GM19463 (cell line): Measurements from ENCODE around the gene ARSB.
A peak's percentile ranks its signal among the peaks of the same experiment; 100 is the strongest.
"Not testable (repeated sequence)": the region's sequence is repeated elsewhere in the genome, so short reads cannot be mapped to it uniquely, and the experiment has no call there.

Experiments
- ATAC-seq: cut with Tn5 transposase; IDR thresholded peaks from one replicate; pipeline ENCODE4 v1.9.1; 2021; ENCODE audit warnings: mild to moderate bottlenecking, moderate library complexity; ENCODE audit not compliant: unreplicated experiment

The ARSB gene

GRCh38 chr5:78758169-78758839, 226.8 kb downstream of the ARSB start:
- peak; percentile 58 for ATAC-seq

DNA sequence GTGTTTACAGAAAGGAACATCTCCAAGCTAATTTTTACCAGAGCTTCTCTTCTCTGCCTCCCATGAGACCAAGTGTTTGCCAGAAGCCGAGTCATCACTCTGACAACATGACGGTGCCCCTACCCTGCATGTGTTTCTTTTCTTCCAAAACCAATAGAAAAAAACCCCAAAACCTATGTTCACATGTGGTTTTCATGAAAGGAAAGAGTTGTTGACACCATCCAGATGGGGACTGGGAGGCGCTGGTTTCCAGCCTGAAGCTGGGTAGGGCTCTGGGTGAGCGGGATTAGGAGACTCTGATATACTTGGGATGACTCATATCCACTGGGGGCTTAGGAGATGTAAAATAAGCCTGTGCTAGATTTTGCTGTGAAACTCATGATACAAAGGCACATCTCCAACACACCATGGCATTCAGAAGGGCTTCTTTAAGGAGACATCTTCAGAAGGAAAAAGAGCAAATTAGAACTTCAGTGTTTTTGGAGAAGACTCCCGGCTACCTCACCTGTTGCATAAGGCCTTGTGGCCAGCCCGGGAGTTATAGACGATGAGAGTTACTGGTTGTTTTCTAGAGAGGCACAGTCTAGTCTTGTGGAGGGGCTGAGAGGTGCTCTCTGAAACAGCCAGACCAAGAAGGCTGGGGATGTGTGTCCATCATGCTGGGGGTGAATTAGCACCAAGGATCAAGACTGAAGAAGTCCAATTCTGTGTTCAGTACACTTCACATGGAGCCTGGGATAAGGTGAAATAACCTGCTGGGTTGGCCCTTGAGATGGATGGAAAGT, 227.6 kb downstream of the ARSB start:
- ATAC-seq: peak; percentile 56

DNA sequence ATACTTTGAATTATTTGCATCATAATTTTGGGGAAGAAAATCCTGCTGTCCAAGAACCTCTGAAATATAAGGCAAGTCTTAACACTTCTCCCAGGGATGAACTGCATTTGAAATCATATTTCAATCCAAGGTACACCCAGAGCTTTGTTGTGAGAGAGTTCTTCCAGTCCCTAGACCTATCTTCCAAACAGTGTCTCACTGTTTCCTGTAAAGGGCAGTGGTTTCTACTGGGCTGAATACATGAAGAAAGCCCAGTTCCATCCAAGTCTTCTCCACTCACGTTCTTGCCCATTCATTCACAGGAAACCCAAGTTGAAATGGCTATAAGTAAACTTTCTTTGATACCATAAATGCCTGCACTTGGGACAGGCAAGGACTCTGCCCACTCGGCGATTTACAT, 228.3 kb downstream of the ARSB start:
- ATAC-seq: no peak

DNA sequence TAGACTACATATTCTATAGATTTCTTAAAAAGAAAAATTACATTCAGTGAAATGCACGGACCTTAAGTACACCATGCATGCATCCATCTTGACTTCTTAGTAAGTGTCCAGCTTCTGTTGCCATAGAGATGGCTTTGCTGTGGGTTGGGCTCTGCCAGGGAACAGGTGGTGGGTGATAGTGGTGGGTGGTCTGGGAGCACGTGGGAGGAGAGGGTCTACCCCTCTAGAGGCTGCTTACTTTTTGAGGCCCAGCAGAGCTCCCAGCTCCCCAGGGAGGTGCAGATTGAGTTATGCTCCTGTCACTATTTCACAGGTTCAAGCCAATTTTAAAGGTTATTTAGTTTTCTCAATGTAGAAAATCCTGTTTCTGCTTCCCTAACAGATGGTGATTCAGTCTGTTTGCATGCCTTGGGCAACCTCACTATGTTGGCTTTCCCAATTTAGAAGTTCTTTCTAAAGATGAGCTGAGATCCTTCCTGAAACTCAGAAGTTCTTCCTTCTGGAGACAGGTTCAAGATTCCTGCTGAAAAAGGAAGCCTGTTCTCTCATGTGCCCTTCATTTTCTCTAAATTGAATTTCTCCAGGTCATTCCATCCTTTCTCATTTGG, 229.2 kb downstream of the ARSB start:
- ATAC-seq: no peak

DNA sequence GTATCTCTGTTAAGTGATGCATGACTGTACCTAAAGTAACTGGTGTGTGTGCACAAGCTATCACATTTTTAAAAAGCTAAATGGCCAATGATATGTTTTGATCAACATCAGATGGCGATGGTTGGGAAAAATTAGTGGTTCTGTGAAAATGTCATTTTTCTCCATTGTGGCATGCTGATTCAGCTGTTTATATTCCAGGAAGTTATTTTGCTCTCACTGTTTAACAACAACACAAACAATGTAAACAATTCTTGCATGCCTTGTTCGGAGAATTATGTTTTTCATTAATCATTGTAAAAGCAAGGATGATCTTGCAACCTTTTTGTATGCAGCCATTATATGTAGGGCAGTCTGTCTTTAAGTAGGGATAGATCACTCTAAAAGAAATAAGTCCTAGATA, 230.5 kb downstream of the ARSB start:
- no peak for ATAC-seq

DNA sequence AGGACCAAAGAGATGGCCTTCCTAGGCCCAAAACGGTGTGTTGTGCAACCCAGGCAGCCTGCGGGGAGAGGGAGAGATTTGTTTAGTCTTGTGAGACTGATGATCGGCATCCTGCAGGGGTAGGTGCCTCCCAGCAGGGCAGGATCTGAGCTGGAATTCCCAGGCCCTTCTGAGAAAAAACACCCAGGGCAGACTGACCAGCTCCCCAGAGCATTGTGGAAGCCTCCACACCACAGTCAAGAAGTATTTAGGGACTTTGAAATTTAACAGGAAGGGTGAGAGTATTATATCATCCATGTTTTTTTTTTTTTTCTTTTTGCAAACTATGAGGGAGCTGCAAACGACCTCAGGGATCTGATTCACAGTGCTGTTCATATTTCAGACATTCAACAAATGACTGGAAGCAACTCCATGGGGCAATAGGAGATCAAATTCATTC, 232.0 kb downstream of the ARSB start:
- no peak for ATAC-seq

DNA sequence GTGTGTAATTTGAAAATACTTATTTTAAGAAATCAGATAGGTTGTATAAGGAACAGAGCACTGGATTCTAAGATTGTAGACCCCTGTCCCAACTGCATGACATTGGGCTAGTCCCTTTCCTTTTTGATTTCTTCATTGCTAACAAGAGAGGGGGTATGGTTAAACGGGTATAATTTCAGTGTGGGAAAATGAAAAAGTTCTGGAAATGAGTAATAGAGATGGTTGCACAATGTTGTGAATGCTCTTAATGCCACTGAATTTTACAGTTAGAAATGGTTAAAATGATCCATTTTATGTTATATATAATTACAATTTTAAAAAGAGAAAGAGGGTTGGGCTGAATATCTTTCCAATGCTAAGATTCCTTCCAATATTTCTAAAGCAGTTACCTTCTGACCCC, 233.2 kb downstream of the ARSB start:
- no peak for ATAC-seq

GRCh38 chr5:78750281-78750680, 234.8 kb downstream of the ARSB start:
- ATAC-seq: no peak

DNA sequence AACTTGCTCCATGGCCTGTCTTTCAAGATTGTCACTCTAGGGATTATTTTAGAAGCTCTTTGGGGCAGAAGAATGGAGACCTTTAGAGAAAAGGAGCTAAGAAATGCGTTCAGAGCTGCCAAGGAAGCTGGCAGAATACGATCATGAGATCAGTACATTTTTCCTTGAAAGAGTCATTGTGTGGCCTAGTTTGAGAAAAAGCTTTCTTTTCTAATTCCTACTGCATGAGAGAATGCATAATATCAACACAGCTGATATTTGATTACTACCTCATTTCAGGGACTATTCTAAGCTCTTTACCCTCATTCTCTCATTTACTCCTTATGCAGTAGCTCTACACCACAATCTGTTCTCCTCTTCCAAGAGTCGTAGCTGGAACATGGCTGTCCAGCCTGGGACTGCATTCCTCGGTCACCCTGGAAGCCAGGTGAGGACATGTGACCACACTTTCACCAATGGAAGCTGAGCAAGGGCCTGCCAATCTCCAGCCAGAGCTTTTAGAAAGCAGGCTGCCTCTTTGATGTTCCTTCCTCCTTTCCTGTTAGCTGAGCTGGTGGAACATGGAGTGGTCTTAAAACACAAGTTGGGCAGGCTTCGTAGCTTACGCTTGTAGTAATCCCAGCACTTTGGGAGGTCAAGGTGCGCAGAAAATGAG, 237.3 kb downstream of the ARSB start:
- ATAC-seq: no peak

- no peak for ATAC-seq
Observed at GRCh38 chr5:78747055-78747454, 238.1 kb downstream of the ARSB start.

DNA sequence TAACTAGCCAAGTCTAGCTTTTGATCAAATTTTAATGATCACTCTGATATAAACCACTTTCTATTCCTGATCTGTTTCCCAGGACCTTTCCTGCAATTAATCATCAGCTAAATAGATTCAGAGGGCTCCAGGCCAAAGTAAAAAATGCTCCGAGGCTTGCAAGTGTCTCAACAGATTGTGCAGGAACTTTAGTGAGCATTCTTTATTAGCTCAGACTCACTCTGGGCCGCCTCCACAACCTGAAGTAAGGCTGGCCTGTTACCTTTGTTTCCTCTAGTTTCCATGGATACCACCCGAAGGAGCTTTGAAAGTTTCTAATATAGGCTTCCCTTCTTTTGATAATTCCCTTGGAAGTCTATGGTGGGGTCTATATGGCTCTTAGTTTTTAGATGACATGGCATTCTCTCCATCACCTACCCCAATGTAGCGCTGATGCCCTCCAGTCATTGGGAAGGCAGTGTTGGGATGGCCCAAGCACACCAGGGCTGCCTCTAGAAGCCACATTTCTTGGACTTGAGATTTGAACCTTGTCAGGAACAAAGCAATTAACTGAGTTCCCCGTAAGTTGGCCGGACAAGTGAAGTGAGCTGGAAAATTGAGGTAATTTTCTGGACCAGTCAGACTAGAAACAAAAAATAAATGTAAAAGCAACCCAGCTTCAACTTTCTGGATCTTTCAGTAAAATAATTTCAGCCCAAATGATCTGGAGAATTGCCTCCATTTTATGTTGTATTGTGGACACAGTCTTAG, 238.9 kb downstream of the ARSB start:
- no peak for ATAC-seq

DNA sequence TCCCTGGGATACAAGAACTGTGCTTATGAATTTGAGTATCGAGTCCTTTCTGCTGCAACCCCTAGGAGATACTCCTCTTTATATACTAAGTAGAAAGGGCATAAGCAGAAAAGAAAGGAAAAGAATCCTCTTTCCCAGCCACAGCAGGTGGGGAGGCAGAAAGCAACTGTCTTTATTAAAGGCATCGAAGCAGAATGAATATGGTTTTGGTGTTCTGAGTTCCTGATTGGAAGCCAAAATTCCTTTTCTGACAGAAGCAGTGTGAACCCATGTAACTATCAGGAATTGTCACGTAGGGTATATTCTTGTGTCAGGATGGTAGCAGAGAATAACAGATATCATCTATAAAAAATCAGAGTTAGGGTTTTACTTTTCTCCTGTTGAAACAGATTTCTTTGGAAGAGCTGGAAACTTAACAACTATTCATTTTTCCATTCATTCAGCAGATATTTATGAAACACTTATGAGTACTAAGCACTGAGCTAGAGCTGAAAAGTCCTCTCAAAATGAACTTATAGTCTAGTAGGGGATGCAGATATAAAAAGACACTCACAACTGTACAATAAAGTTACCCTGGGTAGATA, 240.1 kb downstream of the ARSB start:
- no peak for ATAC-seq

- no peak for ATAC-seq
Observed at GRCh38 chr5:78741019-78741418, 244.1 kb downstream of the ARSB start.

- no peak for ATAC-seq
Observed at GRCh38 chr5:78738693-78739300, 246.3 kb downstream of the ARSB start.

GRCh38 chr5:78738104-78738503, 247.0 kb downstream of the ARSB start:
- no peak for ATAC-seq

GRCh38 chr5:78735834-78736463, 249.2 kb downstream of the ARSB start:
- ATAC-seq: peak; percentile 38

DNA sequence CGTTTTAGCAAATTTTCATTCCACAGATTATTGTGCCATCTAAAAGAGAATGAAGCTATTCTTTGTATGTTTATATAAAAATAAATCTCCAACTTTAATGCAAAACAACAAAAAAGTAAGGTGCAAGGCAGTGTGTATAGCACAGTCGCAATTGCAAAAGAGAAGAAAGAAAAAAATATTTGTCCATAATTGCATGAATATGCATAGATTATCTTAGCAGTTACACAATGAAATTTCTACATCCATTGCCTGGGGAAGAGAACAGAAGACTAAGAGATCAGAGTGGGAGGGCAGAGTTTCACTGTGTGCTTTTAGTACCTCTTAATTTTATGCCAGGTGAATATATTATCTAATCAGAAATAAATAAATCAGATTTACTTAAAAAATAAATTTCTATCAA, 250.2 kb downstream of the ARSB start:
- no peak for ATAC-seq

GRCh38 chr5:78734094-78734845, 250.8 kb downstream of the ARSB start:
- no peak for ATAC-seq

GRCh38 chr5:78732721-78733120, 252.4 kb downstream of the ARSB start:
- ATAC-seq: not testable (repeated sequence)
